GM21717 (cell line): ENCODE measurements around the gene NLRC5.
"Not testable (repeated sequence)": the region's sequence is repeated elsewhere in the genome, so short reads cannot be mapped to it uniquely, and the experiment has no call there.

Experiments
- ATAC-seq: cut with Tn5 transposase; IDR thresholded peaks from one replicate; pipeline ENCODE4 v1.9.1; 2021; ENCODE audit warnings: mild to moderate bottlenecking, moderate library complexity; ENCODE audit not compliant: unreplicated experiment

Gene NLRC5

GRCh38 chr16:57071081-57071732 is 81.8 kb downstream of the NLRC5 start:
- ATAC-seq: not testable (repeated sequence)

GRCh38 chr16:57071831-57072582 is 82.7 kb downstream of the NLRC5 start:
- ATAC-seq: no peak

DNA sequence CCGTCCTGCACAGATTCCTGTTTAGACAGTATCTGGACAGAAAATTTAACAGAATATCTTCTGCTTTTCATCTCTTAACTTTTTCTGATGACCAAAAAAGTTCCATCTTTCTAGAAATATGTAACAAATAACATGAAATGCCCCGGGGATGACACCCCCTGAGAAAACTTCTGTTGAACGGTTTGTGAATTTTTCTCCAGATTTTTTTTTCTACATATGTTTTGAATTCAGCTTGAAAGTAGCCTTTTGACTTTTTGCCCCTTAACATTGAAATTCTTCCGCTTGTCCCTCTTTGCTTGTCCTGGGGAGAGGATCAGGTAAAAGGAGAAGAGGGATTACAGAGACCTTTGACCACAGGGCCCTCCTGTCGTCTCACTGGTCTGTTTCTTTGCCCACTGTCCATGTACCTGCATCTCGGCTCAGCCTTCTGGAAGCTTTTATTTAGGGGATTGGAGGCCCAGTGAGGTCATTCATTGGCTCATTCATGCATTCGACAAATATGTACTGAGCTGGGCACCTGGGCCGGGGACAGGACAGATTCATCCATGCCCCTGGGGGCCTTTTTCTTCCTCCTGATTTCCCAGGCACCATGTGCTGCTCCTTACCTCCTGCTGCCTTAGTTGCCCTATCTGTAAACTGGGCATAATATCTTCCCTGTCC is 83.4 kb downstream of the NLRC5 start:
- ATAC-seq: no peak

DNA sequence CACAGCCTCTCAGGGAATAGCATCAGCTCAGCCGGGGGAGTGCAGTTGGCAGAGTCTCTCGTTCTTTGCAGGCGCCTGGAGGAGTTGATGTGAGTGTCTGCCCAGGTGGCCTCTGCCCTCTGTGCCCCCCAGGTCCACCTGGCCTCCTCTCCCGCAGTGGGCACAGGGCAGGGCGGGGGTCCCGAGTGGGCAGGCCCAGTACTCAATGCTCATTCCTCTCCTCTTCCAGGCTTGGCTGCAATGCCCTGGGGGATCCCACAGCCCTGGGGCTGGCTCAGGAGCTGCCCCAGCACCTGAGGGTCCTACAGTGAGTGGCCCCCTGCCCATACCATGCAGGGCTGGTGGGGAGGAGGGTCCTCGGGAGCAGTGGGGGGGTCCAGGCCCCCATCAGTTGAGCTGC is 88.4 kb downstream of the NLRC5 start:
- ATAC-seq: no peak

DNA sequence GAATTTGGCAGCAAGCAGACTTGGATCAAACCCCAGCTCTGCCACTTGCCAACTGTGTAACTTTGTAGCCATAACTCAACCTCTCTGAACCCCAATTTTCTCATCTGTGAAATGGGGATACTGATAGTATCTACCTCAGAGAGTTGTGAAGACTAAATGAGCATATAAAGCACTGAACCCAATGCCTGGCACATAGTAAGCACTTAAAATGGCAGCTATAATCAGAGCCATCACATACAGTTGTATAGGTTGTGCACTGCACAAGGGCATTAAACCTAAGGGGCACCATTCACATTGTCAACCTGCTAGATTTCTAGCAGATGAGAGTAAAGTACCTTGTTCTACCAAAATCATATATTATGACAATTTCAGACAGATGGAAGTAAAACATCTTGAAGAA is 92.4 kb downstream of the NLRC5 start:
- ATAC-seq: no peak

- no peak for ATAC-seq
These were observed 93.3 kb downstream of the NLRC5 start for GRCh38 chr16:57082664-57083063.

- ATAC-seq: no peak
These were observed 94.2 kb downstream of the NLRC5 start for GRCh38 chr16:57083485-57084126.

DNA sequence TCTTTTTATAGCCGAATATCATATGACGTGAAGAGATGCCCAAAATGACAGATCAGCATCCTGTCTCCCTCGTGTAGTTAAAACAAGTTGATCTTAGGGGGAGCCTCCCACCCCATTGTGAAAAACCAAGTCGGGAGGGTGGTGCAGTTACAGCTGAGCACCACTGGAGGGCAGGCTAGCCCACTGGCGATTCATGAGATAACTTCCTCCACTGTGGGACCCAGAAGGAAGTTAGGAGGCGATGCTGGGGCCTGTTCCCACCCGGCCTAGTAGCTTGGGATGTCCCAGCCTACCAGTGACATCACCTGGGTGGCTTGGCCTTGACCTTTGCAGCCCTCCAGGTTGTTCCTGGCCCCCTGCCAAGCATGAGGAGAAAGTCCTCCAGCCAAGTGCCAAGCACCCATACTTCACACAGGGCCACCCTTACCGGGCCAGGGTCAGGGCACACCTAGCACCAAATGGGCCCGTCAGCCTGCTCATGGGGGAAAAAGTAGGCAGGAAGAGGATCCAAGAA is 95.0 kb downstream of the NLRC5 start:
- peak; percentile 75 for ATAC-seq

DNA sequence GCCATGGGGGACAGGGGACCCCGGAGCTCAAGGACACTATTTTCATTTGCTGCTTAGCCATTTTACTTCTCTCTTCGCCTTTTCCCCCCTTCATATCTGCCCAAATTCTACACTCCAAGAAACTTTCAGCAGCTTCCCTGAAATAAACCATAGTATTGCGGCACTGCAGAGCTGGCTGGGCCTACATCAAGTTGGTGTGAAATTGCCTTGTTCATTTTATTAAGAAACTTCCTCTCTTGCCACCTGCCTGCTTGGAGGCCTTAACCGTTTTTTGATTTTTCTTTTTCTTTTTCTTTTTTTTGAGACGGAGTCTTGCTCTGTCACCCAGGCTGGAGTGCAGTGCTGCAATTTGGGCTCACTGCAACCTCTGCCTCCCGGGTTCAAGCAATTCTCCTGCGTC is 95.6 kb downstream of the NLRC5 start:
- ATAC-seq: no peak

DNA sequence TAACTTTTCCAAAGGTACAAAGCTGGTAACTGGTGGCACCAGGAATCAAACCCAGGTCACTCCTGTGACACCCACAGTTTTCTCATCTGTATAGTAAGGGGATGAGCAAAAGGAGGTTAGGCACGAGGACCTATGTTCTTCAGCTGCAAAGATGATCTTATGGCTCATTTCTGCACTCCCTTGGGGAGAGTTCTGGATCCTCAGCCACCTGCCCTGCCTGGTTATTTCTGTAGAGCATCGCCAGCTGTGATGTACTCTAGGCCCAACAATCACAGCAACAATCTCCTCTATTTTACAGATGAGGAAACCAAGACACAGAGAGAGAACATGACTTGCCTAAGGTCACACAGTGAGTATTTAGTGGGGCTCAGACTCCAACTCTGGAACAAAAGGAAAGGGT is 97.6 kb downstream of the NLRC5 start:
- no peak for ATAC-seq

GRCh38 chr16:57089406-57089805 is 100.0 kb downstream of the NLRC5 start:
- ATAC-seq: no peak

DNA sequence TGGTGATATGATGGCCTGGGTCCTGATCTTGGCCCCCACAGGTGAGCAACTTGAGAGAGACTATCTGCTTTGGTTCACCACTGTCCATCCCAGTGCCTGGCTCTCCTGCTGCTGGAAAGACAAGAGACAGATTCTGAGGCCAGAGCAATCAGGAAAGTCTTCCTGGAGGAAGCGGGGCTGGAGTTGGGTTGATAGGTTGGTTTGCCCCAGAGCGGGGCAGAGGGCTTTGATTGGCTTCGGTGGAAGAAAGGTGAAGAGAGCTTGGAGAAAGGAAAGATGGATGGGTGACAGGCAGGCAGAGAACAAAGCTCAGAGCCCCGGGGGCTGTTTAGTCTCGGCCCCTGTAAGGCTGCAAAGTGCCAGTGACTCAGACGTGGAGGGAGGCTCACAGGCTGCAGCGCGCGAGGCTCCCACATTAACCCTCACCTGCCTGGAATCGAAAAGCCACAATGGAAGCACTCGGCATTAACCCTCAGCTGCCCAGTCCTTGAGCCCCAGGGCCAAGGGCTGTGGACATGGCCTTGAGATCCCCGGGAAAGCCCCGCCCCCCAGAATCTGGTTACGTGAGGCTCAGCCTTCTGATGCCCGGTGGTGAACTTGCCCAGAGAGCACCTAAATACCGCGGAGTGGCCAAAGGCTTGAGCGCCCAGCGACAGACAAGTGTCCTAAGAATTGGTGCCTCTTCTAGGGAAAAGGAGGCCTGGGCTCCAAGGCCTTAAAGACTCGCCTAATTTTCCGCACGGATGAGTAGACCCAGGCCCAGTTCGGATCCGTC is 102.0 kb downstream of the NLRC5 start:
- ATAC-seq: no peak

DNA sequence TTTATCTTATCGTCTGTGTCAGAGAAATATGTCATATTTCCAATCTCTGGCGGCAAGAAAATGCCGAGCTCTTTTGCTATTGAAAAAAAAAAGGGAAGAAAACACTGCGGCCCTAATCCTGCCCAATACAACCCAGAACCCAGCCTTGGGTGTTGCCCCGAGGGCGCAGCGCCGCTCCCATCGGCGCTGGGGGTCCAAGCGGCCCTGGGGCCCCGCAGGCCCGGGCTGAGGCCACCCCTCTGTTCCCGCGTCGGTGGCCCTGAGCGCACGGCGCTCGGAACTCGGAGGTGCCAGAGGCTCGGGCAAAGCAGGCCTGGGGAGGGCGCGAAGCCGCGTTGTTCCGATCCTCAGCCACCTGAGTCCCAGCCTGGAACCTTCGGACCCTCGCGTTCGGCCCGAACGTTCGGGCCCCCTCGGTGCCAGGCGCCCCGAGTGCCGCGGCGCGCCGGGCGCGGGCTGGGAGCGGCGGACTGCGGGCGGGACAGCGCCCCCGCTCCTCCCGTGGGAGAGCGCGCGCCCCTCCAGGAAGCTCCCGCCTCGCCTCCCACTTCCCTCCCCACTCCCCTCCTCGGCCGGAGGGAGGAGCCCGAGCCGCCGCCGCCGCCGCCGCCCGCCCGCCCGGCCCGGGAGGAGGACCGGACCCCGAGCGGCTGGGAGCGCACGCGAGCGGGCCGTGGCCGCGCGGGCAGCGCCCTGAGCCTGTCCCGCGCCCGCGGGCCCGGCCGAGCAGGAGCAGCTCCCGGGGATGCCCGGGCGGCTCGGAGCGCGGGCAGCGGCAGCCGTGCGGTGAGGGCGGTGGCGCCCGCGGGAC is 102.8 kb downstream of the NLRC5 start, which contains the start of gene CPNE2:
Gene CPNE2, plus strand, starts transcription at position 609 of the 811 bp plus-strand sequence. CDS start 18,160 bp downstream, outside the sequence.
- ATAC-seq: peak; percentile 56

- ATAC-seq: peak; percentile 41
These were observed 103.5 kb downstream of the NLRC5 start for GRCh38 chr16:57092786-57093411.

GRCh38 chr16:57093666-57094564 is 104.6 kb downstream of the NLRC5 start:
- ATAC-seq: no peak

GRCh38 chr16:57094911-57095310 is 105.6 kb downstream of the NLRC5 start:
- ATAC-seq: no peak

GRCh38 chr16:57096192-57096591 is 106.8 kb downstream of the NLRC5 start:
- ATAC-seq: no peak

- no peak for ATAC-seq
These were observed 107.4 kb downstream of the NLRC5 start for GRCh38 chr16:57096793-57097192.
